H9 (cell line): ENCODE measurements around the gene LRRC61. TPM values are rescaled to one million over a fixed set of nuclear protein-coding genes. Genes with fewer than 3 reads are reported as not detected.

Source experiments
- DNase-seq: peaks from one replicate; pipeline ENCODE4 v3.0.0-alpha.2; 2017
- H2AFZ ChIP-seq: one replicate; pipeline ENCODE4 v1.6.1; 2013; ENCODE audit warnings: mild to moderate bottlenecking, low read length, control low read depth, moderate library complexity
- H2AK5ac ChIP-seq: 2 replicates; pipeline ENCODE4 v1.6.1; 2013; ENCODE audit warnings: low read length, control low read depth, mixed read lengths; ENCODE audit not compliant: insufficient read length
- H2BK120ac ChIP-seq: one replicate; pipeline ENCODE4 v1.6.1; 2013; ENCODE audit warnings: low read depth, mild to moderate bottlenecking, low read length, control low read depth, inconsistent platforms; ENCODE audit not compliant: poor library complexity, severe bottlenecking
- H2BK12ac ChIP-seq: 2 replicates; pipeline ENCODE4 v1.6.1; 2013; ENCODE audit warnings: low read length, control low read depth, mixed read lengths, low read depth; ENCODE audit not compliant: insufficient read length
- H2BK15ac ChIP-seq: 2 replicates; pipeline ENCODE4 v1.6.1; 2013; ENCODE audit warnings: low read depth, low read length, control low read depth
- H2BK20ac ChIP-seq: one replicate; pipeline ENCODE4 v1.6.1; 2013; ENCODE audit warnings: low read depth, mild to moderate bottlenecking, low read length, control low read depth, inconsistent platforms; ENCODE audit not compliant: poor library complexity, severe bottlenecking
- H2BK5ac ChIP-seq: 2 replicates; pipeline ENCODE4 v1.6.1; 2013; ENCODE audit warnings: low read length, control low read depth, mixed read lengths; ENCODE audit not compliant: insufficient read length
- H3K14ac ChIP-seq: 2 replicates; pipeline ENCODE4 v1.6.1; 2013; ENCODE audit warnings: low read length, control low read depth; ENCODE audit not compliant: insufficient read depth
- H3K18ac ChIP-seq: 2 replicates; pipeline ENCODE4 v1.6.1; 2013; ENCODE audit warnings: low read depth, mild to moderate bottlenecking, mixed read lengths, low read length, control low read depth; ENCODE audit not compliant: insufficient read length
- H3K23ac ChIP-seq: 2 replicates; pipeline ENCODE4 v1.6.1; 2013; ENCODE audit warnings: low read length, control low read depth, mixed read lengths, low read depth; ENCODE audit not compliant: insufficient read length
- H3K23me2 ChIP-seq: 2 replicates; pipeline ENCODE4 v1.6.1; 2013; ENCODE audit warnings: low read depth, mild to moderate bottlenecking, mixed read lengths, low read length, control low read depth; ENCODE audit not compliant: insufficient read length, poor library complexity, severe bottlenecking
- H3K27ac ChIP-seq: 2 replicates; pipeline ENCODE4 v1.5.1; 2013; ENCODE audit warnings: low read length, control low read depth, mixed read lengths, low read depth; ENCODE audit not compliant: insufficient read length
- H3K27me3 ChIP-seq: 2 replicates; pipeline ENCODE4 v1.6.1; 2013; ENCODE audit warnings: low read length, control low read depth, inconsistent platforms; ENCODE audit not compliant: insufficient read depth
- H3K4ac ChIP-seq: 2 replicates; pipeline ENCODE4 v1.6.1; 2013; ENCODE audit warnings: low read depth, mild to moderate bottlenecking, control low read depth, inconsistent platforms, low read length, moderate library complexity
- H3K4me1 ChIP-seq: 2 replicates; pipeline ENCODE4 v1.6.1; 2013; ENCODE audit warnings: low read length, control low read depth, inconsistent platforms; ENCODE audit not compliant: insufficient read depth
- H3K4me2 ChIP-seq: 2 replicates; pipeline ENCODE4 v1.6.1; 2013; ENCODE audit warnings: low read length, control low read depth, mixed read lengths; ENCODE audit not compliant: insufficient read length, insufficient read depth
- H3K56ac ChIP-seq: 2 replicates; pipeline ENCODE4 v1.6.1; 2013; ENCODE audit warnings: low read depth, mild to moderate bottlenecking, mixed read lengths, low read length, control low read depth; ENCODE audit not compliant: insufficient read length
- H3K79me1 ChIP-seq: 2 replicates; pipeline ENCODE4 v1.6.1; 2013; ENCODE audit warnings: low read depth, mild to moderate bottlenecking, moderate library complexity, low read length, control low read depth, inconsistent platforms; ENCODE audit not compliant: insufficient read depth, poor library complexity, severe bottlenecking
- H3K79me2 ChIP-seq: 2 replicates; pipeline ENCODE4 v1.6.1; 2013; ENCODE audit warnings: low read length, control low read depth, inconsistent platforms; ENCODE audit not compliant: insufficient read depth
- H3K9ac ChIP-seq: 2 replicates; pipeline ENCODE4 v1.6.1; 2013; ENCODE audit warnings: low read length, control low read depth, mixed read lengths; ENCODE audit not compliant: insufficient read length; ENCODE audit errors: extremely low read depth
- H3K9me3 ChIP-seq: one replicate; pipeline ENCODE4 v1.6.1; 2013; ENCODE audit warnings: low read depth, low read length, inconsistent platforms; ENCODE audit not compliant: control insufficient read depth
- H3T11ph ChIP-seq: one replicate; pipeline ENCODE4 v1.6.1; 2013; ENCODE audit warnings: mild to moderate bottlenecking, low read length, control low read depth, inconsistent platforms
- H4K20me1 ChIP-seq: one replicate; pipeline ENCODE4 v1.6.1; 2013; ENCODE audit not compliant: control insufficient read depth, insufficient read length, insufficient read depth
- H4K5ac ChIP-seq: 2 replicates; pipeline ENCODE4 v1.6.1; 2013; ENCODE audit warnings: low read depth, mild to moderate bottlenecking, mixed read lengths, low read length, control low read depth; ENCODE audit not compliant: insufficient read length
- H4K8ac ChIP-seq: replicated peaks from 2 replicates; pipeline ENCODE4 v1.6.1; 2013; ENCODE audit warnings: low read length, control low read depth, mixed read lengths, low read depth; ENCODE audit not compliant: insufficient read length
- H4K91ac ChIP-seq: 2 replicates; pipeline ENCODE4 v1.6.1; 2013; ENCODE audit warnings: low read depth, mild to moderate bottlenecking, moderate library complexity, mixed read lengths, low read length, control low read depth; ENCODE audit not compliant: insufficient read length
- H3K27ac Mint-ChIP-seq, 3 experiments: 2 replicates in 2 of 3; 3 replicates in 1 of 3; pipeline ENCODE4 v1.8.0; 2020 to 2021; ENCODE audit warnings: mixed read lengths in 3 of 3, mild to moderate bottlenecking in 1 of 3, moderate library complexity in 1 of 3
- H3K27me3 Mint-ChIP-seq: 2 replicates; pipeline ENCODE4 v1.8.0; 2021; ENCODE audit warnings: low read depth, mild to moderate bottlenecking, moderate library complexity, mixed read lengths
- H3K36me3 Mint-ChIP-seq, 3 experiments: 2 replicates in 2 of 3; 3 replicates in 1 of 3; pipeline ENCODE4 v1.8.0; 2020 to 2021; ENCODE audit warnings: low read depth in 3 of 3, mixed read lengths in 3 of 3; ENCODE audit not compliant: insufficient read depth in 1 of 3
- H3K4me1 Mint-ChIP-seq, 2 experiments: 2 replicates each; pipeline ENCODE4 v1.8.0; 2020; ENCODE audit warnings: mixed read lengths in 2 of 2
- H3K4me3 Mint-ChIP-seq, 2 experiments: 2 replicates in 1 of 2; 3 replicates in 1 of 2; pipeline ENCODE4 v1.8.0; 2020 to 2021; ENCODE audit warnings: mild to moderate bottlenecking in 2 of 2, mixed read lengths in 2 of 2, moderate library complexity in 1 of 2
- H3K9me3 Mint-ChIP-seq, 2 experiments: 2 replicates in 1 of 2; 3 replicates in 1 of 2; pipeline ENCODE4 v1.8.0; 2020; ENCODE audit warnings: mild to moderate bottlenecking in 2 of 2, mixed read lengths in 2 of 2, moderate library complexity in 1 of 2
- CTCF ChIP-seq: fragments of 200-600 bp; sonication (generic); conservative IDR thresholded peaks from 3 replicates; pipeline ENCODE4 v1.8.0; 2021; ENCODE audit warnings: antibody characterized with exemption, mild to moderate bottlenecking
- WGBS: extraction: QIAGEN DNeasy Blood & Tissue Kit; methylation state at CpG from one replicate; pipeline ENCODE4 v1.1.7; 2013; ENCODE audit warnings: missing lambda C conversion rate, low lambda C conversion rate, mixed read lengths; ENCODE audit not compliant: insufficient read length; ENCODE audit errors: extremely low coverage; 5-methylcytosine and 5-hydroxymethylcytosine counted together
- total RNA-seq: library from RNA; stranded (reverse); gene quantifications from 2 replicates; pipeline ENCODE4 v1.2.1, GENCODE V29; 2021

LRRC61 gene
- total RNA-seq, 1 experiment from 2014 or later, result 24.4 TPM

GRCh38 chr7:150340875-150341262, 17.7 kb downstream of the LRRC61 start:
- Histone ChIP-seq H3K9me3 (peaks cover 7% of the 10 kb centered on the region), H3T11ph (no peak overlapping the region), H3K23ac (no peak overlapping the region), H2BK12ac (no peak overlapping the region), H3K4me2 (peak overlapping the region; percentile 76), H3K56ac (no peak overlapping the region), H3K4ac (no peak overlapping the region), H4K20me1 (no peaks in the 10 kb centered on the region), H3K14ac (peak overlapping the region; percentile 47), H2AFZ (no peak overlapping the region), H3K9ac (peak overlapping the region; percentile 43), H3K27ac (no peak overlapping the region), H3K27me3 (peaks cover 13% of the 10 kb centered on the region), H4K8ac (no peak overlapping the region), H4K5ac (no peak overlapping the region), H3K18ac (no peak overlapping the region), H4K91ac (no peak overlapping the region), H3K79me1 (no peaks in the 10 kb centered on the region), H2AK5ac (no peak overlapping the region), H2BK20ac (no peak overlapping the region), H3K79me2 (no peaks in the 10 kb centered on the region), H2BK120ac (no peak overlapping the region), H3K23me2 (peaks cover 16% of the 10 kb centered on the region), H3K4me1 (no peaks in the 10 kb centered on the region; the same call in 1 of the 2 replicates), H2BK5ac (no peak overlapping the region), H2BK15ac (no peak overlapping the region)
- no peak for DNase-seq
- Mint-ChIP-seq H3K36me3 (peaks cover 23 to 41% (median 26%) of the 10 kb centered on the region in 3 experiments), H3K4me1 (peaks cover 49 to 60% of the 10 kb centered on the region in 2 experiments), H3K27me3 (peaks cover 72% of the 10 kb centered on the region), H3K9me3 (peaks cover 13 to 18% of the 10 kb centered on the region in 2 experiments), H3K4me3 (peak overlapping the region; percentile 74 to 96), H3K27ac (peak overlapping the region in 1 of 3 experiments; percentile 95; a peak in 2 of 7 replicates)
- TF ChIP-seq CTCF, result no peak
- WGBS, result no CpG with 5 or more reads among the region's 29 CpGs
